ENCODE results near the gene VIM.

Gene VIM

DNA sequence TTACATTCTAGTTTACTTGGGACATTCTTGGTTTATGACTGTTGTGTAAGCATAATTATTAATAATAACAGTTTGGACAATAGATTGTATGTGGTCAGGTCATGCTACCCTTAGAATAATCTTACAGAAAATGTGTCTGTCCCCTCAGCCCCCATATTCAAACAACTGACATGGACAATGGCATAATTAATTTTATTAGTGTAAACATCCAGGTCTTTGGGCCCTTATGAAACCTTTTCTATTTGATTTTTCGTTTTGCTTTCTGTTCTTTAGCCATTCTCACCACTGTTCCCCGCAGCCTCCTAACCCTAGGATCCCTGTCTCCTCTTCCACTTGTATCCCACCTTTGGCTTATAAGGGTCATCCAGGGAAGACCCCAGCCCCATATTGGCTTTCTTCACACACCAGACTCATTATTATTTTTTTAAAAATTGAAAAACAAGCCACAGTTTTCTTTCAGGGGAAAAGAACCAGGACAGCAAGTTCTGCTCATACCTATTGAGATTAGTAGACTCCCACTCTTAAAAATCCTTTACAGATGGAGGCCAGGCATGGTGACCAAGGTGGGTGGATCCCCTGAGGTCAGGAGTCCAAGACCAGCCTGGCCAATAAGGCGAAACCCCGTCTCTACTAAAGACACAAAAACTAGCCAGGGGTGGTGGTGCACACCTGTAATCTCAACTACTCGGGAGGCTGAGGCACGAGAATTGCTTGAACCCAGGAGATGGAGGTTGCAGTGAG, 11.5 kb downstream of the VIM start:
- peaks cover 12% of the 10 kb centered on the region for H3K79me2 ChIP-seq (ENCODE audit: insufficient read depth, low read length)
- H3K4me1 ChIP-seq (ENCODE audit: insufficient read depth, low read length, poor library complexity, severe bottlenecking) = no peaks in the 10 kb centered on the region
- no peaks in the 10 kb centered on the region for H3K9me3 ChIP-seq (ENCODE audit: insufficient read depth, low read depth, low read length)
- H3K4me2 ChIP-seq (ENCODE audit: low read depth, low read length, poor library complexity, severe bottlenecking) = no peak overlapping the region
- no peak overlapping the region for H3K4me3 ChIP-seq (ENCODE audit: low read length, poor library complexity, severe bottlenecking)
- no peaks in the 10 kb centered on the region for H3K9me2 ChIP-seq (replicated peaks; ENCODE audit: low read depth, low read length)
- TF ChIP-seq, protein P1, sequence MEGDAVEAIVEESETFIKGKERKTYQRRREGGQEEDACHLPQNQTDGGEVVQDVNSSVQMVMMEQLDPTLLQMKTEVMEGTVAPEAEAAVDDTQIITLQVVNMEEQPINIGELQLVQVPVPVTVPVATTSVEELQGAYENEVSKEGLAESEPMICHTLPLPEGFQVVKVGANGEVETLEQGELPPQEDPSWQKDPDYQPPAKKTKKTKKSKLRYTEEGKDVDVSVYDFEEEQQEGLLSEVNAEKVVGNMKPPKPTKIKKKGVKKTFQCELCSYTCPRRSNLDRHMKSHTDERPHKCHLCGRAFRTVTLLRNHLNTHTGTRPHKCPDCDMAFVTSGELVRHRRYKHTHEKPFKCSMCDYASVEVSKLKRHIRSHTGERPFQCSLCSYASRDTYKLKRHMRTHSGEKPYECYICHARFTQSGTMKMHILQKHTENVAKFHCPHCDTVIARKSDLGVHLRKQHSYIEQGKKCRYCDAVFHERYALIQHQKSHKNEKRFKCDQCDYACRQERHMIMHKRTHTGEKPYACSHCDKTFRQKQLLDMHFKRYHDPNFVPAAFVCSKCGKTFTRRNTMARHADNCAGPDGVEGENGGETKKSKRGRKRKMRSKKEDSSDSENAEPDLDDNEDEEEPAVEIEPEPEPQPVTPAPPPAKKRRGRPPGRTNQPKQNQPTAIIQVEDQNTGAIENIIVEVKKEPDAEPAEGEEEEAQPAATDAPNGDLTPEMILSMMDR (conservative IDR thresholded peaks at IDR 0.05; ENCODE audit: low read length) = no peak
- TF ChIP-seq EZH2phosphoT487 (IDR thresholded peaks at IDR 0.05; ENCODE audit: borderline replicate concordance) = no peak
- no peak overlapping the region for H2AFZ ChIP-seq (ENCODE audit: low read length)
- no peak overlapping the region for H3K9ac ChIP-seq (ENCODE audit: low read depth, low read length, poor library complexity, severe bottlenecking)
- H3F3A ChIP-seq (ENCODE audit: low read depth) = peaks cover 23% of the 10 kb centered on the region
- H3K27me3 ChIP-seq (ENCODE audit: insufficient read depth, low read length, poor library complexity, severe bottlenecking) = no peaks in the 10 kb centered on the region
- H4K20me1 ChIP-seq (ENCODE audit: insufficient read depth, low read length, poor library complexity, severe bottlenecking) = peaks cover 24% of the 10 kb centered on the region
- peaks cover 37% of the 10 kb centered on the region for H3K36me3 ChIP-seq (ENCODE audit: insufficient read depth, low read length)

DNA sequence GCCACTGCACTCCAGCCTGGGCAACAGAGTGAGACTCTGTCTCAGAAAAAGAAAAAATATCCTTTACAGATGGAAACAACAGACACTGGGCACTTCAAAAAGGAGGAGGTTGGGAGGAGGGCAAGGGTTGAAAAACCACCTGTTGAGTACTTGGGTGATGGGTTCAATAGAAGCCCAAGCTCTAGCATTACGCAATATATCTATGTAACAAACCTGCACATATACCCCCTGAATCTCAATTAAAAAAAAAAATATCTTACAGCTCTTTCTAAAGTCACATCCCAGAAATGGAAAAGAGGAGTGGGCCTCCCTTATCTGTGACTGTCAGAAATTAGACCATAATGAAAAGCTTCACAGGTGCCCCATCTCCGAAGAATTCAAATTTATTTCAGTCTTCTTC, 12.1 kb downstream of the VIM start:
- peaks cover 23% of the 10 kb centered on the region for H3F3A ChIP-seq (ENCODE audit: low read depth)

DNA sequence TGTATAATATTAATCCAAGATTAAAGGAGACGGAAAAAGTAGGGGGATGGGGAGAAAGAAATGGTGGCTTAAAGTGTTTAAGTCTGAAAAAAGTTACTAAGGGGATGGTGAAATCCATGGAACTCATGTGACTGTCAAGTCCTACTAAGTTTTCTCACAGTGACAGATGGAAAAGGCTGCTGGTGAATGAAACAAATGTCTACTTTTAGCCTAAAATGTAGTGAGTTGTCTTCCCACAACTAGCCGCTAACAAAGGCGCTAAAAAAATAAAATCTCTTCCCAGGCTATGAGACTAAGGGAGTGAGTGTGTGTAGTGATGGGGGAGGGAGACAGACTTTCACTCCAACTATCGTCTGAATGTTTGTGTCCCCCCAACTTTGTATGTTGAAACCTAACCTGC, 12.6 kb downstream of the VIM start:
- Histone ChIP-seq H4K20me1 (ENCODE audit: insufficient read depth, low read length, poor library complexity, severe bottlenecking) (peaks cover 13% of the 10 kb centered on the region), H3K79me2 (ENCODE audit: insufficient read depth, low read length) (peaks cover 2% of the 10 kb centered on the region; the same call in 1 of the 2 replicates), H3K9me2 (replicated peaks; ENCODE audit: low read depth, low read length) (no peaks in the 10 kb centered on the region), H3K9me3 (ENCODE audit: insufficient read depth, low read depth, low read length) (no peaks in the 10 kb centered on the region), H3K9ac (ENCODE audit: low read depth, low read length, poor library complexity, severe bottlenecking) (no peak overlapping the region), H3K27me3 (ENCODE audit: insufficient read depth, low read length, poor library complexity, severe bottlenecking) (no peaks in the 10 kb centered on the region), H3K36me3 (ENCODE audit: insufficient read depth, low read length) (peaks cover 26% of the 10 kb centered on the region), H3K4me1 (ENCODE audit: insufficient read depth, low read length, poor library complexity, severe bottlenecking) (no peaks in the 10 kb centered on the region), H2AFZ (ENCODE audit: low read length) (no peak overlapping the region), H3K4me3 (ENCODE audit: low read length, poor library complexity, severe bottlenecking) (no peak overlapping the region), H3K4me2 (ENCODE audit: low read depth, low read length, poor library complexity, severe bottlenecking) (no peak overlapping the region), H3F3A (ENCODE audit: low read depth) (peaks cover 23% of the 10 kb centered on the region)
- TF ChIP-seq EZH2phosphoT487 (IDR thresholded peaks at IDR 0.05; ENCODE audit: borderline replicate concordance) = no peak
- TF ChIP-seq, protein P1 (conservative IDR thresholded peaks at IDR 0.05; ENCODE audit: low read length) = no peak

More for the DNA sequence above, 12.1 kb downstream of the VIM start:
- Histone ChIP-seq H3K4me1 (ENCODE audit: insufficient read depth, low read length, poor library complexity, severe bottlenecking) (no peaks in the 10 kb centered on the region), H3K36me3 (ENCODE audit: insufficient read depth, low read length) (peaks cover 31% of the 10 kb centered on the region), H2AFZ (ENCODE audit: low read length) (no peak overlapping the region), H3K27me3 (ENCODE audit: insufficient read depth, low read length, poor library complexity, severe bottlenecking) (no peaks in the 10 kb centered on the region), H4K20me1 (ENCODE audit: insufficient read depth, low read length, poor library complexity, severe bottlenecking) (peaks cover 19% of the 10 kb centered on the region), H3K9me3 (ENCODE audit: insufficient read depth, low read depth, low read length) (no peaks in the 10 kb centered on the region), H3K9me2 (replicated peaks; ENCODE audit: low read depth, low read length) (no peaks in the 10 kb centered on the region), H3K79me2 (ENCODE audit: insufficient read depth, low read length) (peaks cover 6% of the 10 kb centered on the region; the same call in 1 of the 2 replicates), H3K9ac (ENCODE audit: low read depth, low read length, poor library complexity, severe bottlenecking) (no peak overlapping the region), H3K4me3 (ENCODE audit: low read length, poor library complexity, severe bottlenecking) (no peak overlapping the region), H3K4me2 (ENCODE audit: low read depth, low read length, poor library complexity, severe bottlenecking) (no peak overlapping the region)
- no peak for TF ChIP-seq EZH2phosphoT487 (IDR thresholded peaks at IDR 0.05; ENCODE audit: borderline replicate concordance)
- TF ChIP-seq, protein P1 (conservative IDR thresholded peaks at IDR 0.05; ENCODE audit: low read length) = no peak

Measured in Loucy (cell line).